ENCODE measurements around the gene SNRNP27.

The SNRNP27 gene

GRCh38 chr2:69917852-69918251, 24.1 kb downstream of the SNRNP27 start:
- DNase-seq, result no peak

DNA sequence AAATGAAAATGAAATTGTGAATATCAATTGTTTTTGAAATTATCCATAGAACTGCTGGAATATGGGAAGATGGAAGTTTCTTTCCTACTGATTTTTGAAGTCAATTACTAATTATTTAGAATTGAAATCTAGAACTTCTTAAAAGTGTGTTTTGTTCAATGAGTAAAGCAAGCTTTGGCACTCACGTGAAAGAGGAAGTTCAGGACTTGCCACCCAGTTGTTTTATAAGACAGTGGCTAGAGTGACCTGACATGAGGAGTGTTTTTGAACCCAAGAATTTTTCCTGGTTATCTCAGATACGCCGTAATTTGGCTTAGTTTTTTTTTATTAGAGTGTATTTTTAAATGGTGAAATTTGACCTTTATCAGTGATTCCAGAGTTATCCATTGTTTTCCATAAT, 24.6 kb downstream of the SNRNP27 start:
- no peak for DNase-seq

DNA sequence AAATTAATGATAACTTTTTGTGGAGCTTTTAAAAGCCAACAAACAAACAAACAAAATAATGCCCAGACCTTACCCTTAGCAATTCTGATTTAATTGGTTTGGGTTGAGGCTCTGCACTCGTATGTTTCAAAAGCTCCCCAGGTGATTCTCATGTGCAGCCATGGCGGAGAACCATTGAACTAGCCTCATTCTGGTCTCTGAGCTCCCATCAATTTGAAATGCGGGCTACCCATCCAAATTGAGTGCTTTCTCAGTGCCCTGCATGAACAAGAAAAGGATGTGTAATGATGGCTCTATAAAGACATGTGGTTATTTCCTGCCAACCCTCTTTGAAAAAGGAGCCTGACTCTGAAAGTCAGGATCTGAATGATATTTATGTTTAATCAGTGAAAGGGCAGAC, 29.4 kb downstream of the SNRNP27 start:
- no peak for DNase-seq

DNA sequence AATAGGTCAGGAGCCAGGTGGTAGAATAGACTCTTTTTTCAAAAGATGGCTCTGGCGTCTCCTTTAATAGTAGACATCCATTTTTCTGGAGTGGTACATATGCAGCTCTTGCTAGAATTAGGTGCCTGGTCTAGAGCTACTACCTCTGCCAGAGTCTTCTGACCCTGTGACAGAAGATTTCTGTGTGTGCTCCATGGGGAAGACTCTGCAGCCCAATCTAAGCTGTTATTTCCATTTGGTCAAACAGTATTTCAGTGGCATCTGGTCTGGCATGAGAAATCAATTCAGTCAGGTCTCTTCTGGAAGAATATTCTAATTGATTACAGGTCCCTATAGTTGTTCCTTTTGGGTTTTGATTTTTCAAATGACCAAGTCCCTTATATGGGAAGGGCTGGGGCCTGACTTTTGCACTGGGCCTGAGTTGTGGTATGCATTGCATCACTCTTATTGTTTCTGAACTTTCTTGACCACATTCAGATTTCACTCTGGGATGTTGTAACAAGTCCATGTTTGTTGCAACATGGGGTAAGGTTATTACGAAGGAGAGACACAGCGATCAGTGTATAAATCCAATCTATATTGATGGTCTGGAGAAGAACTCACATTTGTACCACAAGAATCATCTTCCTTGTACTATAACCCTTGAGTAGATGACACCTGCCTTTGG, 33.2 kb downstream of the SNRNP27 start:
- DNase-seq, result no peak

DNA sequence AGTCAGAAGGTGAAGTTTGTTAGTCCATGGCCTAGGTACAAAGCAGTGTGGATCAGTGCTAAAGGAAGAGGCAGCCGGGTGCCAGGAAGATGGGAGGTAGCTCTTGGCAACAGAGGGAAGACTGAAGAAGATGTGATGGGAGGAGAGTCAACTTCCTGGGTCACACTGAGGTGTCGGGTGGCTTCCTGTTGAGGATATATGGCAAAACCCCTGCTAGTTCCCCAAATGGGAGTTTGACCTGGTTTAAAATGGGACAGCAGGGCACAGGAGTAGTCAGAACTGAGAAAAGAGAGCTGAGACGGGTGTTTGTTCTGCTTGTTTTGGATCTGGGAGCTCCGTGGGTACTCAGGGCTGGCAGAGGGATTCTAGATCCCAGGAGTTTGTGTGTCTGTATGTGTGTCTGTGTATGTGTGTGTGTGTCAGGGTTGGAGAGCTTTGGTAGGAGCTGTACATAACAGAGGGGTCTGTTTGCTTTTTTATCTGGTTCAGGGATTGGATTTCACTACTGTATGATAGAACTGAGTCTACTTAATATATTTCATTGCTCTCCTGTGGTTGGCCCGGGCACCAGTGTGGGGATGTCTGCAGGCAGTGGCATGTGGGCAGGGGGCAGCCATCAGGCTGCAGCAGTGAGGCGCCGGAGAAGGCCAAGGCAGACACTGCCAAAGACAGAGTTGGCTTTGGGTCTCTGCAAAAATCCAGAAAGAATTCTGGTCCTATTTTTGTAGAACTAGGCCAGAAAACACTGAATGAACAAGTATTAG, 38.3 kb downstream of the SNRNP27 start:
- DNase-seq, result no peak

DNA sequence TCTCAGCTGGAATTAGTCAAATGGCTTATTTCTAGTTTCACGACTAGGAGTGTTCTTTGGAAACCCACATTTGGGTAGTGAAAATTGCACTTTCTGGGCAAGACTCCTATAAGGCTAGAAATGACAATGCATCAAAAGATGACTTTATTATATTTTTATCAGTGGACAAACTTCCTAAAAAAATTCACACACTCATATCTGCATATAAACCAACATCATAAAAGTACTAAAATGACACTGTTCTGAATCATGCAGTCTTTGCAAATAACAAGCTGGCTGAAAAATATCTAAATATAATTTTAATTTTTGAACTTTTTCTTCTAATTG, 38.8 kb downstream of the SNRNP27 start:
- no peak for DNase-seq

- no peak for DNase-seq
These were observed 39.6 kb downstream of the SNRNP27 start for GRCh38 chr2:69933254-69933828.

GRCh38 chr2:69933839-69934613, 40.3 kb downstream of the SNRNP27 start:
- DNase-seq, result no peak

DNA sequence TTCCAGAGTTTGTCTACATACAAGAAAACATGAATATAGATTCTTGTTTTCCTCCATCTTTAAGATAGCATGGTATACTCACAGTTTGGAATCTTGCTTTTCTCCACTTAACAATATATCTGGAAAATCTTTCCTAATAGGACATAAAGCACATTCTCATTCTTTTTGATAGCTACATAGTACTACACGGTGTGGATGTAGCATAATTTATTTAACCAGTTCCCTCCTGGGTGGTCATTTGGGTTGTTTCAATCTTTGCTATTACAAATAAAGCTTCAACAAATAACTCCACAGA, 40.8 kb downstream of the SNRNP27 start:
- DNase-seq, result no peak

GRCh38 chr2:69935011-69935410, 41.3 kb downstream of the SNRNP27 start:
- no peak for DNase-seq

DNA sequence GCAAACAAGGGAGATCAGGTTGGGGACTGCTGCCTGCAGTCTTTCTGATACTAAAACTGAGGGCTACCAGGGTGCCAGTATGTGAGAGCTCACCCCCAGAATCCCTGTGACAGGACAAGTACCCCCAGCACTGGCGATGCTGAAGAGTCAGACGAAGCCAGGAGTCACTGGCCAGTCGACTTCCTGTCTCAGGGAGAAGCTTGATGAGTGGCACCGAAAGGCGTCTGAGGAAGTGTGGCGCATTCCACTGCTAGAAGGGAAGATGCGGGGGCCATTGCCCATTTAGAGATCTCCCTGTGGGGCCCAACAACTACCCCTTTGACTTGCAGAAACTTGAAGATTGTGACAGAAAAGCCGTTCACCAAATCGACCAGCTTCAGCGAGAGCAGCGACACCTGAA, 43.1 kb downstream of the SNRNP27 start:
- DNase-seq, result no peak

GRCh38 chr2:69937968-69938367, 44.2 kb downstream of the SNRNP27 start:
- DNase-seq, result no peak

GRCh38 chr2:69939722-69940121, 46.0 kb downstream of the SNRNP27 start:
- DNase-seq, result no peak

DNA sequence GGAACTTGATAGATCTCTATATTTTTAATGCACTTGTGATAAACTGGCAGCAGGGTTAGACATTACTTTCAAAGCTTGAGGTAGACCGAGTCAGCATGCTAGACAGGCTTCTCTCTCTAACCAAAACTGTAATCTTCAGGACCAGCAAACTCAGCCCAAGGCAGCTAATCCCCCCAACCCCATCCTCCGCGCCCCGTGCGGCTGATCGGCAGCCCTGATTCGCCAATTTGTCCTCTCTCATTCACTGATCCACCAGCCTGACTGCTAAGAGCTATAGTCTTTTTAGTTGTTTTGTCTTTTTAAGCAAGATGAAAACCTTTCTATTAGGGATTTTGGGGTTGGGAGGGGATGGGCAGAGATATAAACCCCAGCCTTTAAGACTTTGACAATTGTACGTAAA, 46.9 kb downstream of the SNRNP27 start:
- no peak for DNase-seq

- no peak for DNase-seq
These were observed 49.5 kb downstream of the SNRNP27 start for GRCh38 chr2:69943000-69943842.

DNA sequence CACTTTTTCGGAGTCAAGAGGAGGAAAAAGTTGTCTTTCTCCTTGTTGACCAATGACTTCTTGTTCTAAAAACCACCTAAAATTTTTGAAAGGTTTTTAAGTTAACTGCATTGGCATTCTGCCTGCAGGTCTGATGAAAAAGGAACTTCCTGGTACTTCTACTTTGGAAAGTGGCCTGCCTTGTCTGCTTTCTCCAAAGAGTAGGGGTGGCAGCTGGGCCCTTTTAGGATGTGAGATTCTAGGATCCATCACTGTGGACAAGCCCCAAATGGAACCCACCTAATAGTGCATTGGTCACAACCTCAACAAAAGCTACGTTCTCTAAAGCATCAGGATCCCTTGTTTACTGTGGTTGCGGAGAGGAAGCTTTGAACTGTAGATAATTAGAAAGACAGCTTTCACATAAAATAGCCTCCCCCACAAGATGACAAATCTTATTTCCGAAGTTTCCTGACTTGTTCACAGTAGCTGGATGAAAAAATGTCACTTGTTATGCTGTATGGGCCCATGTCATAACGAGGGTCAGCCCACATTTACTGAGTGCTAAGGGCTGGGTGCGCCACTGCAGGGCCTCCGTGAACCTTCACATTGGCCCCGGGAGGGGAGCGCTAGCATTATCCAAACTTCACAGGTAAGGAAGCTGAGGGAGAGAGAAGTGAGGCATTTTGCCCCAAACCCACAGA, 50.2 kb downstream of the SNRNP27 start:
- DNase-seq, result no peak

DNA sequence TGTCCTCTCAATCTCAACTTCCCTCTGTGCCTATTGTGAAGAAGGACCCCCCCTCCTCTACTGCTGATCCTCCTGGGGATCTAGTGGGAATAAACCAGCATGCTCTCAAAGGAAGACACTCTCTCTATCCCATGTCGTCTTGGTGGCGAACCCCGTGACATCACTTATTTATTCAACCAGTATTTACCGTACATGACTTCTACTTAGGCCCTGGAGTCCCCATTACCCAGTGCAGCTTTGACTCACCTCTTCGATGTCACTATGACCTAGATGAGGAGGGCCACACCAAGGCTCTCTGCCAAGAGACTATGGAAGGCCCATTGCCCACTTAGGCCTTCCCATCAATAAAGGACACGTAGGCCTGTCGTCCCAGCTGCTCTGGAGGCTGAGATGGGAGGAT, 51.0 kb downstream of the SNRNP27 start:
- DNase-seq, result no peak

- DNase-seq, result no peak
These were observed 51.7 kb downstream of the SNRNP27 start for GRCh38 chr2:69945441-69945840.

GRCh38 chr2:69945941-69946340, 52.2 kb downstream of the SNRNP27 start:
- DNase-seq, result no peak

DNA sequence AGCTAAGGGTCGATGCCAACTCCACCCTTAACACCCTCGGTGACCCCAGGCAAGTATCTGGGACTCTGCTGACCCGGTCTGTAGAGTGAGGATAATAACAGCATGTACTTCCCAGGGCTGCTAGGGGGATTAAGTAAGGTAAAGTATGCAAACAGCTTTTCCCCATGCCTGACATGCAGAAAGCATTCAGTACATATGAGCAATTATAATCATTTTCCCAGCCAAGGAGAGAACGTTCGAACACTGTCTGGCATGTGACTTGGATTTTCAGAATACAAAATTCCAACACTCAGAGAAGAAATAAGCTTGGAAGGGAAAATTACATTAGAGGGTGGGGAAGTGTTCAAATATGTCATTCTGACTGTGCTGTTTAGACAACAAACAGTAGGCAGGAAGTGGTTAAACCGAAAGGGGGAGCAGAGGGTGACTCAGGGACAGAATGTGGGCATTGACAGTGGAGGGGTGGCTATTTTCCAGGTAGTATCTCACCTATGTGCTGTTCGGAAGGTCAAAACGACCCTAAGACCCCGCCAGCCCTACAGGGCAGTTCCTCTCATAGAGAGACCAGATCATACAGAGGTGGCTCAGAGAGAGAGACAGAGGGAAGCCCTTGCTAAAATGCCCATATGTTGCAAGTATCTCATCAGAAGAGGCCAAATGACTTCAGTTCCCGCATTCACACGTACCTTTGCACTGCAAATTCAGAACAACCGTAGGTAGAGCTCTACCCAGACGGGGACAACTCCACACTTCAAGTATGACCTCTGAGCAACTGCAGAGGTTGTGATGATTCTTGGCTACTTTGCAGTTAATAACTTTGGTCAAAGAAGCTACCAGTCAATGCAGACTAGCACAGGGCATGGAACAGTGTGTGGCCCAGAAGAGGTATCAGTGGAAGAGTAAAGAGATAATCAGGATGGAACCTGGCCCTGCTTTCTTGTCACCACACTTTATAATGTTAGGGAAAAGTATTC, 52.9 kb downstream of the SNRNP27 start:
- no peak for DNase-seq

GRCh38 chr2:69947325-69947931, 53.7 kb downstream of the SNRNP27 start:
- no peak for DNase-seq

Measured in NCI-H524 treated with DMSO at 0.1 percent for 48 hours (cell line).